HG03457 (cell line): ENCODE results near the gene CRIM1.
A peak's percentile ranks its signal among the peaks of the same experiment; 100 is the strongest.
"Not testable (repeated sequence)": the region's sequence is repeated elsewhere in the genome, so short reads cannot be mapped to it uniquely, and the experiment has no call there.

Experiments
- ATAC-seq: cut with Tn5 transposase; IDR thresholded peaks from one replicate; pipeline ENCODE4 v1.9.1; 2021; ENCODE audit warnings: moderate number of reproducible peaks; ENCODE audit not compliant: unreplicated experiment

The CRIM1 gene, protein sequence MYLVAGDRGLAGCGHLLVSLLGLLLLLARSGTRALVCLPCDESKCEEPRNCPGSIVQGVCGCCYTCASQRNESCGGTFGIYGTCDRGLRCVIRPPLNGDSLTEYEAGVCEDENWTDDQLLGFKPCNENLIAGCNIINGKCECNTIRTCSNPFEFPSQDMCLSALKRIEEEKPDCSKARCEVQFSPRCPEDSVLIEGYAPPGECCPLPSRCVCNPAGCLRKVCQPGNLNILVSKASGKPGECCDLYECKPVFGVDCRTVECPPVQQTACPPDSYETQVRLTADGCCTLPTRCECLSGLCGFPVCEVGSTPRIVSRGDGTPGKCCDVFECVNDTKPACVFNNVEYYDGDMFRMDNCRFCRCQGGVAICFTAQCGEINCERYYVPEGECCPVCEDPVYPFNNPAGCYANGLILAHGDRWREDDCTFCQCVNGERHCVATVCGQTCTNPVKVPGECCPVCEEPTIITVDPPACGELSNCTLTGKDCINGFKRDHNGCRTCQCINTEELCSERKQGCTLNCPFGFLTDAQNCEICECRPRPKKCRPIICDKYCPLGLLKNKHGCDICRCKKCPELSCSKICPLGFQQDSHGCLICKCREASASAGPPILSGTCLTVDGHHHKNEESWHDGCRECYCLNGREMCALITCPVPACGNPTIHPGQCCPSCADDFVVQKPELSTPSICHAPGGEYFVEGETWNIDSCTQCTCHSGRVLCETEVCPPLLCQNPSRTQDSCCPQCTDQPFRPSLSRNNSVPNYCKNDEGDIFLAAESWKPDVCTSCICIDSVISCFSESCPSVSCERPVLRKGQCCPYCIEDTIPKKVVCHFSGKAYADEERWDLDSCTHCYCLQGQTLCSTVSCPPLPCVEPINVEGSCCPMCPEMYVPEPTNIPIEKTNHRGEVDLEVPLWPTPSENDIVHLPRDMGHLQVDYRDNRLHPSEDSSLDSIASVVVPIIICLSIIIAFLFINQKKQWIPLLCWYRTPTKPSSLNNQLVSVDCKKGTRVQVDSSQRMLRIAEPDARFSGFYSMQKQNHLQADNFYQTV

DNA sequence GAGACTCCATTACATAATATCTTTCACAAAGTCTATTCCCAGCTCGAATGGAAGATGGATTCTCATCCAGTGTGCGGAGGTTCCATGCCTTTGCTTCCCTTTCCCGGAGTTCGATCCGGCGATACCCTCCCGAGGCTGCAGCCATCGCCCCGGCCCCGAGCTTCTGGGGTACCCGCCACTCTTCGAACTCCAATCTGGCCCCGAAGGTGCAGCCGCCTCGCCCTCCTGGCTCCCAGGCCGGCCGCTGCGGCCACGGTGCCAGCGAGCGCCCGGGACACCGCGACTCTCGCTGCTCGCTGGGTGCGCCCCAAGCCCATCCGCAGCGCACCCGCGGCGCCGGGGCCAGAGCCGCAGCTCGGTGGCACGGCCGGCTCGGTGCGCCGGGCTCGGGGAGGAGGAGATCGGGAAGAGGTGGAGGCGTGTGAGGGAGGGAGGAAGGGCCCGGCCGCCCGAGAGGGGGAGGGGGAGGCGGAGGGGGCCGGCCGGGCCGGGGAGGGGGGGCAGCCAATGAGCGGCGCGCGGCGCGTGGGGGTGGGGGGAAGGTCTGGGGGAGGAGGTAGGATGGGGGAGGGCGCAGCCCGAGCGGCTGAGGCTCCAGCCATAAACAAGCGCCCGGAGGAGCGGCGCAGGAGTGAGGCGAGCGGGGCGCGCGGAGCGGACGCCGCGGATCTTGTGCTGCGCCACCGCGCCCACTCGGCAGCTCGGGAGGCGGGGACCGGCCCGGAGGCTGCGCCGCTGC is at the start of gene CRIM1:
Gene CRIM1, plus strand, starts transcription at position 628 of the 739 bp plus-strand sequence. CDS start 515 bp downstream, outside the sequence.
- peak; percentile 33 for ATAC-seq

GRCh38 chr2:36307441-36307840 is 48.1 kb upstream of the CRIM1 start:
- no peak for ATAC-seq

GRCh38 chr2:36310444-36310843 is 45.1 kb upstream of the CRIM1 start:
- ATAC-seq: not testable (repeated sequence)

GRCh38 chr2:36318547-36318946 is 37.0 kb upstream of the CRIM1 start:
- no peak for ATAC-seq

GRCh38 chr2:36322108-36322507 is 33.5 kb upstream of the CRIM1 start:
- ATAC-seq: no peak

DNA sequence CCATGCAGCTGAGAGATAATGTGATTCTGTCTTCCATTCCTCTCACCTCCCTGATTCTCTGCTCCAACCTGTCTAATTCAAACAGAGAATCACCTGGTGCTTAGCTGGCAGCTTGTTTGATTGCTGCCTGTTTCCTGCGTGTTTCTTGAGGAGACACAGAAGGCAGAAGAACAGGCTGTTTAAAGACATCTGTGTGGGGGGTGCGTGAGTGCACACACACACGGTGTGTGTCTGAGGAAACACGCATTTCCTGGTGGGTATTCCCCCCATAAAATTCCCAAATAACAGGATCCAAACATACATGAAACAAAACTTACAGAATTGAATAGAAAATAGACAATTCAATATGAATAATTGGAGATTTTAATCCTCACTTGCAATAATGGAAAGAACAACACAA is 29.3 kb upstream of the CRIM1 start:
- no peak for ATAC-seq

GRCh38 chr2:36329251-36329650 is 26.3 kb upstream of the CRIM1 start:
- no peak for ATAC-seq

DNA sequence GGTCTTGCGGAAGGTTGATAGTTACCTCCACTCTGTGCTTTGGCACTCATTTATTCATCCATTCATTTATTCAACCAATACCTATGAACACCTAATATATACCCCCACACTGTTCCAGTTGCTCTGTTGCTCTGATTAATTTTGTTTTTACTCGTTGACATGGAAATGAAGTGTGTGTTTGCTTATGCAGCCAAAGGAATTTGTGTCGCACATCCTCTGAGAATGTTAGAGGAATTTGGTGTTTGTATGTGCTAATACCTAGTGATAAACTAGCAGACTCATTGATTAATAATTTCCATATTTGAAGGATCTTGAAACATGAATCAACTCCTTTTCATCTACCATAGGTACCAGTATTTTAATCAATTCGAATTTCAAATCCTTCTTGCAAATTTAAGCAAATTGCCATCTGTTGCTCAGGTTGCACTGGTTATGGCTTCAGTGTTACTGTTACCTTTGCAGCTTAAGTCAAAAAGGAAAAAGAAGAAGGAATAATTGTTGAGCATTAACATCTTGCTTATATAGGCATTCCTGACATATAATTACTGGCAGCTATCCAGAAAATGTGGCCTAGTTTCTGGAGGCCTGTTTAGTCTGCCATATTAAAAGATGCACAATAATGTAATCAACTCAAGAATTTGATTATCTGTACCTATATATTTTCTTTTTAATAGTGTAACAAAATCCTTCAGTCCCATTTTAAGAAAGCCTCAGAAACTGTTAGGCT is 25.7 kb upstream of the CRIM1 start:
- ATAC-seq: no peak

DNA sequence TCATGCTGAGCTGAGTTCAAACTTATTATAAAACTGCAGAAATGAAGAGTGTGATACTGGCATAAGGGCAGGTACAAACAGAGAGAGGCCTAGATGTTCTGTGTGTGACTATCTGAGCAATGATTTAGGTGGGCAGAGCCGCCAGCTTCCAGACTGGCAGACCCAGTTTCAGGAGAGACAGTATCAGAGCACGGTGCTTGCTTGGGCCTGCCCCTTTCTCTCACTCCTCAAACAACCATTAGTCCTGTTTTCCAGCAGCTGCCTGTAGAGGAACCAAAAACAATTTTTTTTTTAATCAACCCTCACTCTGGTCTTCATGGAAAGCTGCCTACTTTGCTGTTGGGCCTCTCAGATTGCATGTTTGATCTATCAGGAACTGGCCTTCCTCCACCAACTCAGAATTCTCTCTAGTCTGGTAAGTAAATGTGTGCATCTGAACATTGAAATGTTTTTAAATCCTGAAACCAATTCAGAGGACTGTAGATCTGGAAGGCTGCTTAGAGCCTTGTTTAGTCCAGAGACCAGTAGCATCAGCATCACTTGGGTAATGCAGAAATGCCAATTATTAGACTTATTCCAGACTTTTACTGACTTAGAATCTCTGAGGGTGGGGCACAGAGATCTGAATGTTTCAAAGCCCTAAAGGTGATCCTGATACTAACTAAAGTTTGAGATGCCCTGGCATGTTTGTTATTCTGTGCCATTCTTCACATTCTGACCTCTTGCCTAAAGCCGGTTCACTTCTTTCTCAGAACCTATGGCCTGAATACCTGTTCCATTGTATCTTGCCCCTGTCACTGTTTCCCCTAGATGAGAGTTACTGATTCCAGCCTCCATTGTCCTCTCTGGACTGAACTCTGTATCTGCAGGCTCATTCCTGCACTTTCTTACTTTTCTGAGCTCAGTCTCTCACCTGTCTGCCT is 24.8 kb upstream of the CRIM1 start:
- no peak for ATAC-seq

DNA sequence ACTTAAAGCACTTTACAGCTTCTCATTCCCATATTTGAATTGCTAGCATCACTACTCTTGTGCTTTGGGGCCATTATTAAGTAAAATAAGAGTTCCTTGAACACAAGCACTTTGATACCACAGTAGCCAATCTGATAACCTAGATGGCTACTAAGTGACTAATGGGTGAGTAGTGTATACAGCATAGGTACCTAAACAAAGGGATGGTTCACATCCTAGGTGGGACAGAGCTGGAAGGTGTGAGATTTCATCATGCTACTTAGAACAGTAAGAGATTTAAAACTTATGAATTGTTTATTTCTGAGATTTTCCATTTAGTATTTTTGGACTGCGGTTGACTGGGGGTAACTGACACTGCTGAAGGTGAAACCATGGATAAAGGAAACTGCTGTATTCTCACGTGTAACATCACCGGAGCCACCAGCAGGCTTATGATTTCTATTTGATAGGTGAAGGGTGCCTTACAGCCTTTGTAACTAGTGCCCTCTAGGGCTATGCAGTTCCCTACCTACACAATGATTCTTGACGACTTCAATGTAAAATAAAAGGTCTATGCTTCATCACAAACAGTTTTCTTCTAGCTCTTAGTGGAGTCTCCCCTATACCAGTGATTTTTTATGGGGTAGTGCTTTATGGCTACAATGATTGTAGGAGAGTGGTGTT is 22.1 kb upstream of the CRIM1 start:
- no peak for ATAC-seq

GRCh38 chr2:36335597-36335996 is 20.0 kb upstream of the CRIM1 start:
- no peak for ATAC-seq

DNA sequence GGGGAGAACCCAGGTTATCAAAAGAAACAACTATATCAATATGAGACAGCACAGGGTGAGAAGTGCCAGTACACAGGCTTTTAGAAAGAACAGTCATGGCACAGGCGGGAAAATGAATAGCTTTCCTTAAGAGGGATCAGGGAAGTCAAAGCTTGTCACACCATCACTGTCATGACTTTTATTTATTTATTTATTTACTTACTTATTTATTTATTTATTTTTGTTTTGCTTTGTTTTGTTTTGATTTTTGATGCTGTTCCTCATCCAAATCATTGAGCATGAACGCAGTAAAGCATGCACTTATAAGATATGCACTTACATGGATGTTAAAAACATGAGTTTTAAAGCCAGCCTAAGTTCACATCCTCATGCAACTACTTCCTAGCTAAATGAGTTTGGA is 19.3 kb upstream of the CRIM1 start:
- no peak for ATAC-seq

DNA sequence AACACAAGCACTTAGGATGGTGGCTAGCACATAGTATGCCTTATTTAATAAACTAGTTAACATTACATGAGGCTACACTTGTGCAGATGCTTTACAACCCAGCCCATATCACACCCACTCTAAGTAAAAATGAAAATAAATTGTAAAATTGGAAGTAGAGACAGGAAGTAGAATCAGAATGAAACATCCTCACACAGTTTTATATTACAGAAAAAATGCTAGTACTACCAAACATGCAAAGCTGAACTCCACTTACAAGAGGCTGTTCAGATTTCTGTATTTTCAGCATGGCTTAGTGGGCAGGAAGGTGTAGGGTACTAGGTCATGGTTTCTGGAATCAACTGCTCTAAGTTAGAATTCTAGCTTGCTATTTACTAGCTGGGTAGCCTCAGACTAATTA is 18.2 kb upstream of the CRIM1 start:
- no peak for ATAC-seq

- no peak for ATAC-seq
Measured at GRCh38 chr2:36338124-36338826, 17.3 kb upstream of the CRIM1 start.

GRCh38 chr2:36338827-36339145 is 16.8 kb upstream of the CRIM1 start:
- no peak for ATAC-seq

- no peak for ATAC-seq
Measured at GRCh38 chr2:36339607-36340218, 15.9 kb upstream of the CRIM1 start.

DNA sequence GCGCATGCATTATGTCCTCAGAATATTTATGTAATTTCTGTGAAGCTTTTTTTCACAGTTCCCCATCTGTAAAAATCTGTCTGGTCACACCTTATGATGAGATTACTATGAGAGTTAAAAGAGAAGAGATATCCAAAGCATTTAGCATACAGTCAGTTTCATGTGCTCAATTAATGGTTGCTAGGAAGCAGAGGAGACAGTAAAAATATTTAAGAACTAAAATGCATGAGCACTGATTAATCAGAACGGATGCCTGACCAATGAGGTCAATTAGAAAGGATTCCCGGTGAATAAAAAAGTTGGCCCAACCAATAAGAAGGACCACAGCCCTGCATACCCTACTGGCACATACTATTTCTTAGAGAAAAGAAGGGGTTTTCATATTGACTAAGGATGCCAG is 12.0 kb upstream of the CRIM1 start:
- ATAC-seq: no peak

DNA sequence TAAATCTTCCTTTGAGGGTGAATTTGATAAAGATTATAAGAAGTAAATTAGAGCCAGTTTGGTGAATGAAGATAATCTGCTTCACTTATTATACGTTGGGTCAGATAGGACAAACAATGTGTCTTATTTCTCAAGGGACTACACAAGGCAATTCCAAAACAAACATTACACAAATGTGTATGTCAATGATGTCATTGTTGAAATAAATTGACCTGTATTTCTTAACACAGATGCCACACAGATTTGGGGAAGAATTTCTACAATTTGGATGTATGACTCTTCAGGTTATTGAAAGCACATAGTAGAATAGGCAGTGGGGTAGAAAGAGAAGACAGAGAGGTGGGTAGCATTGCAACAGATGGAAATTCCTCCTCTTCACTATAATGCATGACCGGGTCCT is 6.9 kb upstream of the CRIM1 start:
- no peak for ATAC-seq
